Hypothalamus (tissue), 51 donors: ENCODE measurements around the gene MRPL37.
A peak's percentile ranks its signal among the peaks of the same experiment; 100 is the strongest.

ENCODE experiments used
- DNase-seq, 51 donors: peaks; one replicate each; lab custom pipeline; 2025; lab: John Stamatoyannopoulos, UW

MRPL37 gene

DNA sequence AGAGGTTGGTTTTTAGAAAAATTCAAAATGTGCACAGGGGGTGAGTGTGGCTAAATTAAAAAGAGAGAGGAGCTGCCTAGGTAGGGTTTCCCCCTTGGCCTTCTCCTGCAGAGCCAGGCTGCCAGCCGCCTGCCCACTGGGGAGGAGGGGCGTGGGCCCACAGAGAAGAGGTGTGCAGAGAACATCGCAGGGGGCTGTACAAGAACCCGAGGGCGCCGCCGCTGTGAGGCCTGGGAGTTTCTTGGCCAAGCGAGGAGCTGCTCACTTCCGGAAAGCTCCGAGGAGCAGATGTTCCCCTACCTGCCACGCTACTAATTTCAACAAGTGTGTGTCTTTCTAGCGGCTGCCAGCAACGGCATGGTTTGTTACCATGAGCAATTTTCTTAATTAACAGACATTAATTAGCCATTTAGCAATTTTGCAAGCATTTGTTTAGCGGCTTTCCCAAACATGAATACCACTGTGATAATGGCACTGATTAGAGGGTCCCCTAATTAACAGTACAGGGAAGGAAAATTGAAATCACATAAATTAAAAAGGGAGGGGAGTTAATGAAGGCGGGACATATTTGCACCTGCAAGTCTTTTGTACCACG lies 59.7 kb downstream of the MRPL37 start:
- no peak for DNase-seq

GRCh38 chr1:54260810-54261209 lies 60.8 kb downstream of the MRPL37 start:
- peak in 3 of 51 donors; percentile 18 to 27 (median 19) for DNase-seq

DNA sequence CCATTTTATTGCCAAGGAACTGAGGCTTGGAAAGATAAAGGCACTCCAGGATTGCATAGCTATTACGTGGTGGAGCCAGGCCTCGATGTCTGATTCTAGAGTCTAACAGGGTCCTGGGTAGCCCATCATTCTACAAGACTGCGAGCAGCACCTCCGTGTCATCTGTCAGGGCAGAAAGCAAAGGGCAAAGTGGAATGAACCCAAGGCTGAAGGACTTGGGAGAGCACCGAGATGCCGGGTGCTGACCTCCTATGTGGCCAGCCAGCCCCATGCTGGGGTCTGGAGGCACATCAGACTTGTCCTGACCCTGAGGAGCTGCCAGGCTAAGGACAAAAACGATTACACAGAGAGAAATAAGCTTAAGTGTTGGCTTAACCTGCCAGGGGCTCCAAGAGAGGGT lies 62.3 kb downstream of the MRPL37 start:
- DNase-seq = no peak

DNA sequence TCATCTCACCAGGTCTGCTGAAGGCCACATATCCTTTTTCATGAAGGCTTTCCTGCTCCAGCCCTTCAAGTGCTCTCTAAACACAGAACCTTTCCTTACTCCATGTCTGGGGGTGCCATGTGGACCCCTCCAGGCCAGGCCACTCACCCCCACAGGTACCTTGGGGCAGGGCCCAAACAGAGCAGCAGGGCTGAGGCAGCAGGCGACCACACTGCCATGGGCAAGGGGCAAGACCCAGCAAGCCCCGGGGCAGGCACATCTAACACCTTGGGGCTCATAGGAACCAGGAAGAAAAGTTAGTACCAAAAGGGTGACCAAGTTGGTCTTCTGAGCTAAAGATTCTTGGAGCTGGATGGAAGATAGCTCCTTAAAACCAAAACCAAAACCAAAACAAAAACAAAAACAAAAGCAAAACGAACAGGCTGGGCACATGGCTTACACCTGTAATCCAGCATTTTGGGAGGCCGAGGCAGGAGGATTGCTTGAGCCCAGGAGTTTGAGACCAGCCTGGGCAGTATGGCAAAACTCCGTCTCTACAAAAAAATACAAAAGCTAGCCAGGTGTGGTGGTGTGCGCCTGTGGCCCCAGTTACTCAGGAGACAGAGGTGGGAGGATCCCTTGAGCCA lies 63.7 kb downstream of the MRPL37 start:
- DNase-seq = no peak

- DNase-seq = no peak
These were observed 65.2 kb downstream of the MRPL37 start for GRCh38 chr1:54265126-54265525.

- no peak for DNase-seq
These were observed 65.7 kb downstream of the MRPL37 start for GRCh38 chr1:54265659-54266058.

DNA sequence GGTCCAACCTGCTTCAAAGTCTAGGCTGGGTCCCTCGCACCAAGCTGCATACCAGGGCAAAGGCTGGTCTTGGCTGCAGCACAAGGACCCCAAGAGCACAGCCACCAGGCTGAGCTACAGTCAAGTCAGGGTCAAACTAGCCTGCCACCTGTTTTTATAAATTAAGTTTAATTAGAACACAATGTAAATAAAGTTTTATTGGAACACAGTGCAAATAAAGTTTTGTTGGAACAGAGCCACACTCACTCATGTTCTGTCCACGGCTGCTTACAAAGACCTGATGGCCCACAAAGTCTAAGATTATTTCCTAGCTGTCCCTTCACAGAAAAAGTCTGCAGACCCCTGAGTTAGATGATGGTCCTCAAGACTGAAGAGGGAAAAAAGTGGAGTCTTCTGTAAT lies 66.2 kb downstream of the MRPL37 start:
- no peak for DNase-seq

DNA sequence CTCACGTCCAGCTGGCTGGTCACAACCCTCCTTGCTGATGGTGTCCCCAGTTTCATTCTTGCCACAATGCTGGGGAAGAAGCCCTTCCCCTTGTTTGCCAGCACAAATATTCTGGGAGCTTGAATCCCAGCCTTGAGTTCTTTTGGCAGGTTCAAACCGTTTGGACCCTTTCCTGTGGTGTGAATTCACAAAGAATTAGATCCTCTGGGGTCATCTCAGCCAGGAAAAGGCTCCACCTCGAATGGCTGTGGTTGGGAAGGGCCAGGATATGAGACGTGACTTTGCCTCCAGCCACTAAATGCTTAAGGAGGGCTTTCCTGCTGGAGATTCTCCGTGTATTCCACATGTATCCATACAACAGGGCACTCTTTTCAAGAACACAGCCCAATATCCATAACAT lies 66.9 kb downstream of the MRPL37 start:
- no peak for DNase-seq
